Lower leg skin (tissue), 4 donors: ENCODE measurements around the gene ELOVL4. TPM values are rescaled to one million over a fixed set of nuclear protein-coding genes. Genes with fewer than 3 reads are reported as not detected.

Experiments
- DNase-seq, 2 donors: peaks; one replicate each; pipeline ENCODE4 v3.0.0-alpha.2; 2019; ENCODE audit warnings: low spot score in 2 of 2
- H3K4me3 ChIP-seq: fragments of 200-600 bp; sonication (generic); 2 replicates; pipeline ENCODE4 v1.5.1; 2017; ENCODE audit warnings: mild to moderate bottlenecking, low read depth; ENCODE audit not compliant: poor library complexity, severe bottlenecking
- CTCF ChIP-seq, 3 donors: fragments of 450-650 bp; IDR thresholded peaks; one replicate each; pipeline ENCODE4 v1.5.1; 2016; ENCODE audit warnings: antibody characterized with exemption in 3 of 3, mild to moderate bottlenecking in 3 of 3, moderate library complexity in 2 of 3
- POLR2A ChIP-seq, 2 donors: fragments of 450-650 bp; IDR thresholded peaks; one replicate each; pipeline ENCODE4 v1.6.1; 2016 to 2017; ENCODE audit warnings: antibody characterized with exemption in 2 of 2, mild to moderate bottlenecking in 1 of 2, moderate library complexity in 1 of 2
- WGBS, 2 donors: methylation state at CpG; one replicate each; pipeline ENCODE4 v1.1.5; 2018; 5-methylcytosine and 5-hydroxymethylcytosine counted together
- intact Hi-C: fragments of 100-400 bp; cut with DNase I; formaldehyde crosslinking; loops from one replicate; pipeline ENCODE4 v1.15.0; 2023; ENCODE audit warnings: low total_unique reads
- total RNA-seq, 4 donors: library from RNA; depleted of rRNA; stranded (reverse); fragments of >200 nt; gene quantifications; one replicate each; pipeline ENCODE4 v1.1.0, GENCODE V29; 2016

ELOVL4 gene
- total RNA-seq, 4 donors from 2014 or later, result 56.0 to 134 (median 97.6) TPM

GRCh38 chr6:79954849-79955248 lies 7.5 kb upstream of the ELOVL4 start:
- H3K4me3 ChIP-seq, result no peak overlapping the region
- no peak for DNase-seq
- TF ChIP-seq POLR2A (IDR thresholded peaks at IDR 0.05) (no peak), CTCF (IDR thresholded peaks at IDR 0.05) (no peak)
- intact Hi-C loops, result no loop called here

- WGBS, 2 donors, result 14 to 30% methylated on average over 6 of the region's 6 CpGs
- intact Hi-C loops, result loop anchor here (10.0 kb wide), 1 partner anchor 146 kb away; no protein-coding TSS in a partner anchor
- H3K4me3 ChIP-seq, result no peak overlapping the region
- TF ChIP-seq POLR2A (IDR thresholded peaks at IDR 0.05), result no peak
- peak in 1 of 3 donors; percentile 41 for TF ChIP-seq CTCF (IDR thresholded peaks at IDR 0.05)
- no peak for DNase-seq
Observed at GRCh38 chr6:79949233-79949632, 1.9 kb upstream of the ELOVL4 start.

- no peak for DNase-seq
- intact Hi-C loops, result loop anchor here (10.0 kb wide), 1 partner anchor 148 kb away; no protein-coding TSS in a partner anchor
- WGBS, 2 donors, result 2% methylated on average over 36 to 38 of the region's 38 CpGs
- TF ChIP-seq POLR2A (IDR thresholded peaks at IDR 0.05) (no peak), CTCF (IDR thresholded peaks at IDR 0.05) (no peak)
- peak overlapping the region; percentile 50 for H3K4me3 ChIP-seq
Observed at GRCh38 chr6:79946272-79947190, 822 bp downstream of the ELOVL4 start.

GRCh38 chr6:79943133-79943532 lies 4.2 kb downstream of the ELOVL4 start:
- 96 to 100% methylated on average over 1 of the region's 1 CpG for WGBS, 2 donors
- no peak for TF ChIP-seq CTCF (IDR thresholded peaks at IDR 0.05)
- no peak for TF ChIP-seq POLR2A (IDR thresholded peaks at IDR 0.05)
- DNase-seq, result no peak
- intact Hi-C loops, result loop anchor here (10.0 kb wide), 1 partner anchor 152 kb away; no protein-coding TSS in a partner anchor
- H3K4me3 ChIP-seq, result no peak overlapping the region

- 78 to 80% methylated on average over 5 of the region's 5 CpGs for WGBS, 2 donors
Observed at GRCh38 chr6:79941489-79942151, 5.7 kb downstream of the ELOVL4 start.

More at GRCh38 chr6:79941489-79942151, 5.7 kb downstream of the ELOVL4 start:
- no peak for TF ChIP-seq CTCF (IDR thresholded peaks at IDR 0.05)
- TF ChIP-seq POLR2A (IDR thresholded peaks at IDR 0.05), result no peak
- H3K4me3 ChIP-seq, result no peak overlapping the region
- intact Hi-C loops, result loop anchor here (10.0 kb wide), 1 partner anchor 153 kb away; no protein-coding TSS in a partner anchor
- no peak for DNase-seq
